ENCODE data around the gene ARMC3.

Gene ARMC3

DNA sequence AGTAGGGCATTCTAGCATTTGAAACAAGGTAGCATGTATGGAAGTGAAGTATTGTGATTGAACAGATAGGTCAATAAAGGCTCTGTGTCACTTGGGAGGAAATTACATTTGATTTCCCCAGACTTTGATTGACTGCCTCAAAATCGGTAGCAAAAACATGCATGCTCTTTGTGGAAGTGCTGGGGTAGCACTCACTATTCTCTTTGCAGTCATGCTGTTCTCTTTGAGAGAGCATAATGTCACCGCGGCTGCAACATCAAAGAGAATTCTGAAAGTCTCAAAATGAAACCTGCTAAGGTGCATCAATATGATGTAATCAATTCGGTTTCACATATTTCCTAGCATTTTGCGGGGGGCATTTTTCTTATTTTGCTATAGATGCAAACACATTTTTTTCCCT is 64.2 kb downstream of the ARMC3 start:
- no peak for DNase-seq (ENCODE audit: low read depth in 3 of 3, low spot score in 1 of 3)

DNA sequence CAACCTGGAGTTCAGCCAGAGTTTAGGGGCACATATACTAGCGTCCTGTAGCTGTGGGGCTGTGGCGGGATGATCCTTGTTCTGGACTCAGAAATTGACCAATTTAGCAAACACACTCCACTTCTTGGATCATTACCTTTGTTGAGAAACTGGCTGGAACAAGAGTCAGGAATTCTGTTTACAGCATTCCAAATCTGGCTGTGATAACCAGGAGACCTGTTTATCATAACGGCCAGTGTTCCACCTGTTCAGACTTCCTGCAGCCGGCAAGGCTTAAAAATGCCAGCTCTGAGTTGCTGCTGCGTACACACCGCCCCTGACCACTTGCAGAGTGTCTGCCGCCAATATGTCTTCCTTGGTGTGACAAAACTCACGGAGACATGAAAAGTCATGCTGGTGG is 64.8 kb downstream of the ARMC3 start:
- no peak for DNase-seq (ENCODE audit: low read depth in 3 of 3, low spot score in 1 of 3)

- no peak for DNase-seq (ENCODE audit: low read depth in 3 of 3, low spot score in 1 of 3)
Measured at GRCh38 chr10:22993314-22993713, 65.5 kb downstream of the ARMC3 start.

- no peak for DNase-seq (ENCODE audit: low read depth in 3 of 3, low spot score in 1 of 3)
Measured at GRCh38 chr10:22997096-22997495, 69.2 kb downstream of the ARMC3 start.

- DNase-seq (ENCODE audit: low read depth in 3 of 3, low spot score in 1 of 3): no peak
Measured at GRCh38 chr10:22998091-22998490, 70.2 kb downstream of the ARMC3 start.

- no peak for DNase-seq (ENCODE audit: low read depth in 3 of 3, low spot score in 1 of 3)
Measured at GRCh38 chr10:22999942-23000341, 72.1 kb downstream of the ARMC3 start.

GRCh38 chr10:23001901-23002516 is 74.2 kb downstream of the ARMC3 start:
- DNase-seq (ENCODE audit: low read depth in 3 of 3, low spot score in 1 of 3): no peak

- DNase-seq (ENCODE audit: low read depth in 3 of 3, low spot score in 1 of 3): no peak
Measured at GRCh38 chr10:23005150-23005549, 77.3 kb downstream of the ARMC3 start.

- DNase-seq (ENCODE audit: low read depth in 3 of 3, low spot score in 1 of 3): no peak
Measured at GRCh38 chr10:23013581-23014335, 85.9 kb downstream of the ARMC3 start.

- DNase-seq (ENCODE audit: low read depth in 3 of 3, low spot score in 1 of 3): no peak
Measured at GRCh38 chr10:23015021-23015707, 87.3 kb downstream of the ARMC3 start.

GRCh38 chr10:23016636-23017035 is 88.8 kb downstream of the ARMC3 start:
- DNase-seq (ENCODE audit: low read depth in 3 of 3, low spot score in 1 of 3): no peak

GRCh38 chr10:23019633-23020032 is 91.8 kb downstream of the ARMC3 start:
- no peak for DNase-seq (ENCODE audit: low read depth in 3 of 3, low spot score in 1 of 3)

- no peak for DNase-seq (ENCODE audit: low read depth in 3 of 3, low spot score in 1 of 3)
Measured at GRCh38 chr10:23021430-23021829, 93.6 kb downstream of the ARMC3 start.

DNA sequence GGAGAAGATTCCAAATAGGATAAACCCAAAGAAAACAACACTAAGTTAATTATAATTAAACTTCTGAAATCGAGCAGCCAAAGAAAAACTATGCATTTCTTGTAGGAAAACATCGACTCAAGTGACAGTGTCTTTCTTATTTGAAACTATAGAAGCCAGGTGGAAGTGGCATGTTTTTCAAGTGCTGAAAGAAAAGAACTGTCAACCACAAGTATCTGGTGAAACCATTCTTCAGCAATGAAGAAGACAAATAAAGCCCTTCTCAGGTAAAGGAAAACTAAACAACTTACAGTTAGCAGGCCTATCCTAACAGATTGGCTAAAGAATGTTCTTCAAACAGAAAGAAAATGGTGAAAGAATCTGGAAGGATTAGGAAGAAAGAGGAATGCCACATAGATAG is 96.1 kb downstream of the ARMC3 start:
- no peak for DNase-seq (ENCODE audit: low read depth in 3 of 3, low spot score in 1 of 3)

DNA sequence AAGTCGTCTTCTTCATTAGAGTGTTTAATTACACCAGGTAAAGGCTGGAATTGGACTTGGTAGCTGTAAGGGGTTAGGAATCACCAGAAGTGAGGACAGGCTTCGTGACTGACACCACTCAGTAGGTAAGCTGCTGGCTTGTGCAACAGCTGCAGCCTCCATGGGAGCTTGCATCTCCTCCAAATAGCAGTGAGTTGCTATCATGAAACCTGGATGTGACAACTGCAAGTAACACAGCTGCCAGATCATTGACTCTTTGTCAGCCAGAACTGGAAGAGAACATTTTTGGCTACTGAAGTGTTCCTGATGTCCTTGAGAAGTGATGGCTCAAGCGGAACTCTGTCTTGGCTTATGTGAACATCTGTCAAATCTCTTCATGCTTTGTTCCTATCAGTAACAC is 103.5 kb downstream of the ARMC3 start:
- DNase-seq (ENCODE audit: low read depth in 3 of 3, low spot score in 1 of 3): no peak

GRCh38 chr10:23034790-23035189 is 106.9 kb downstream of the ARMC3 start:
- no peak for DNase-seq (ENCODE audit: low read depth in 3 of 3, low spot score in 1 of 3)

- DNase-seq (ENCODE audit: low read depth in 3 of 3, low spot score in 1 of 3): no peak
Measured at GRCh38 chr10:23035569-23035968, 107.7 kb downstream of the ARMC3 start.

DNA sequence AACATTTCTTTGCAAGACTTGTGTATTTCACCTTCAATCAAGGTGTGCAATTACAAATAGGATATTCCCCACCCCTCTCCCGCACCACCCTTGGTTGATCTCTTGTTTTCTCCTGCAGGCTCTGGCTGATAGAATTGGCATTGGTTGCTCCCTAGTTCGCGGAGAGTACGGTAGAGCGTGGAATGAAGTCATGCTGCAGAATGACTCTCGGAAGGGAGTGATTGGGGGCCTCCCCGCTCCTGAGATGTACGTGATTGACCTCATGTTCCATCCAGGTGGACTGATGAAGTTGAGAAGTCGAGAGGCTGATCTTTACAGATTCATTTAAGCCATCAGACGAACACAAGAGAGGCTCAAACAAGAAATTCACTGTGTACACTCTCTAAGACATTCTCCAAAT is 109.3 kb downstream of the ARMC3 start:
- no peak for DNase-seq (ENCODE audit: low read depth in 3 of 3, low spot score in 1 of 3)

DNA sequence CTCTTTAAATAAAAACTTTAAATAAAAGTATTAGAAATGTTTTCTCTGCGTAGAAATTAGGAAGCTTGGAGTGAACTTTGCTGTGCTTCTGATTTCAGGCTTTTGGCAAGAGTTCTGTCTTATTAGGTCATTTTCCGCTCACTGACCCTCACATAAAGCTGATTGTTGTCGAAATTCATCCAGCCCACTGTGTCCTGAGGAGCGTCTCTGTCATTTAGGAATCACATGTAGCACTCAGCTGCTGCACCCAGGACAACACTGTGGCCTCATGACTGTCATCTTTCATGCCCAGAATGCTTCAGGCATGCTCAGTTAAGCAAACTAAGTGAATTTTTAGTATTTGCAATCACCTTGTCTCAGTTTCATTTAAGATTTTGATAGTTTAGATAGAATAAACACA is 109.7 kb downstream of the ARMC3 start:
- DNase-seq (ENCODE audit: low read depth in 3 of 3, low spot score in 1 of 3): no peak

- DNase-seq (ENCODE audit: low read depth in 3 of 3, low spot score in 1 of 3): no peak
Measured at GRCh38 chr10:23038172-23038571, 110.3 kb downstream of the ARMC3 start.

GRCh38 chr10:23040002-23040401 is 112.1 kb downstream of the ARMC3 start:
- no peak for DNase-seq (ENCODE audit: low read depth in 3 of 3, low spot score in 1 of 3)

GRCh38 chr10:23046027-23046426 is 118.2 kb downstream of the ARMC3 start:
- no peak for DNase-seq (ENCODE audit: low read depth in 3 of 3, low spot score in 1 of 3)

Data from stimulated activated CD4-positive, alpha-beta T cell treated with anti-CD3 and anti-CD28 coated beads, TNF-alpha, amount 100 ng/mL, for 1 hour (primary cell).